ENCODE data around the gene SP8. TPM values are rescaled to one million over a fixed set of nuclear protein-coding genes. Genes with fewer than 3 reads are reported as not detected.

SP8 gene
- total RNA-seq, 1 experiment from 2014 or later = 0.76 TPM

DNA sequence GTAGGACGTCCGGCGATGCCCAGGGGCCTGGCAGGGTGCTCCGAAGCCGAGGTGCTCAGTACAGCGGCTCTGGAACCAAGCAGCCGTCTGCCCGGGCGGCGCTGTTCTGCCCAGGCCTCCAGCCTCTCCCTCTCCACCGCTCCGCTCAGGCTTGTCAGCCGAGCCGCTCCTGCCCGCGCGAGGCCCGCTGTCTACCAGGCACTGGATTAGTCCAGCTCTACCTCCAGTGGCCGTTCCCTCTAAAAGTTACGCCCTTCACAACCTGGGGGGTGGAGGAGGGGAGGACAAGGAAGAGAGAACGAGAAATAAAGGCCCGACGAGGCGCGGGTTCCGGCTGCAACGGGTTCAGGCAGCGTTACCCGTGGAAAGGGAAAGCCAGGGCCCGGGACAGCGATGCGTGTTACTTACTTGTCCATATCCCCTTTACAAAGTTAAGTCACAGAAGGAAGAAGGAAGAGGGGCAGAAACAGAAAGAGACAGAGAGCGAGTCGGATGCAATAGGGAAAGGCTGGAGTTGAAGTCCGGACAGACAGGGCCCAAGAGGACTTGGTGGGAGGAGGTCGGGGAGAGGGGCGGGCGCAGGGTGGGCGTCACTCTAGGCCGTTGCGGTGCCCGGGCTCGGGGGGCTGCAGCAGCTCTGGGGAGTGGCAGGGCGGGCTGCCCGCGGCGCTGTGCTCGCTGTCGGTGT is 2.8 kb downstream of the SP8 start:
- no peak for ATAC-seq

More for the DNA sequence above, 2.8 kb downstream of the SP8 start:
- DNase-seq (ENCODE audit: low read depth, low spot score) = no peak
- H3K4me3 ChIP-seq (replicated peaks in 1 of 2; ENCODE audit: low read depth in 1 of 2, low read length in 2 of 2) = no peak overlapping the region
- H3K79me2 ChIP-seq (ENCODE audit: insufficient read depth, low read length) = no peaks in the 10 kb centered on the region
- no peak overlapping the region for H3K4me2 ChIP-seq (ENCODE audit: low read length)
- POLR2A ChIA-PET = no interaction called here
- H4K20me1 ChIP-seq (ENCODE audit: insufficient read depth) = no peaks in the 10 kb centered on the region
- no peaks in the 10 kb centered on the region for H3K27me3 ChIP-seq (ENCODE audit: insufficient read depth, low read length)
- H3K9me2 ChIP-seq (ENCODE audit: insufficient read depth) = no peaks in the 10 kb centered on the region
- RAD21 ChIA-PET (ENCODE audit: low non-redundant PET in 1 of 2, low total read pairs in 2 of 2, uncharacterized antibody in 2 of 2, unreplicated experiment in 2 of 2) = no interaction called here
- no peak overlapping the region for H3K27ac ChIP-seq (ENCODE audit: low read depth, low read length)
- TF ChIP-seq EZH2 (IDR thresholded peaks at IDR 0.05) (no peak), ELF1 (IDR thresholded peaks at IDR 0.05; ENCODE audit: borderline replicate concordance, low read depth) (no peak), ZFX (IDR thresholded peaks at IDR 0.05) (no peak), ZBTB33 (IDR thresholded peaks at IDR 0.05; ENCODE audit: extremely low read depth, insufficient replicate concordance, low read length) (no peak), YY1 (IDR thresholded peaks at IDR 0.05; ENCODE audit: extremely low read depth, insufficient replicate concordance, low read depth, low read length) (no peak), SP1 (IDR thresholded peaks at IDR 0.05; ENCODE audit: low read depth) (no peak), POLR2AphosphoS5 (IDR thresholded peaks at IDR 0.05; ENCODE audit: low read depth, low read length) (no peak), TCF7L2 (IDR thresholded peaks at IDR 0.05; ENCODE audit: borderline replicate concordance, extremely low read depth, insufficient read depth, insufficient read length) (no peak), SRF (IDR thresholded peaks at IDR 0.05; ENCODE audit: low read depth) (no peak), FOSL1 (IDR thresholded peaks at IDR 0.05; ENCODE audit: low read depth) (no peak), EZH2phosphoT487 (IDR thresholded peaks at IDR 0.05; ENCODE audit: borderline replicate concordance) (no peak), ATF3 (IDR thresholded peaks at IDR 0.05) (no peak), RAD21 (IDR thresholded peaks at IDR 0.05; ENCODE audit: low read depth) (no peak), POLR2A (IDR thresholded peaks at IDR 0.05; ENCODE audit: borderline replicate concordance, extremely low read depth, insufficient read depth, insufficient read length) (no peak), SIN3A (IDR thresholded peaks at IDR 0.05; ENCODE audit: low read depth) (no peak), EGR1 (IDR thresholded peaks at IDR 0.05; ENCODE audit: low read depth) (no peak)
- TF ChIP-seq, protein P1, sequence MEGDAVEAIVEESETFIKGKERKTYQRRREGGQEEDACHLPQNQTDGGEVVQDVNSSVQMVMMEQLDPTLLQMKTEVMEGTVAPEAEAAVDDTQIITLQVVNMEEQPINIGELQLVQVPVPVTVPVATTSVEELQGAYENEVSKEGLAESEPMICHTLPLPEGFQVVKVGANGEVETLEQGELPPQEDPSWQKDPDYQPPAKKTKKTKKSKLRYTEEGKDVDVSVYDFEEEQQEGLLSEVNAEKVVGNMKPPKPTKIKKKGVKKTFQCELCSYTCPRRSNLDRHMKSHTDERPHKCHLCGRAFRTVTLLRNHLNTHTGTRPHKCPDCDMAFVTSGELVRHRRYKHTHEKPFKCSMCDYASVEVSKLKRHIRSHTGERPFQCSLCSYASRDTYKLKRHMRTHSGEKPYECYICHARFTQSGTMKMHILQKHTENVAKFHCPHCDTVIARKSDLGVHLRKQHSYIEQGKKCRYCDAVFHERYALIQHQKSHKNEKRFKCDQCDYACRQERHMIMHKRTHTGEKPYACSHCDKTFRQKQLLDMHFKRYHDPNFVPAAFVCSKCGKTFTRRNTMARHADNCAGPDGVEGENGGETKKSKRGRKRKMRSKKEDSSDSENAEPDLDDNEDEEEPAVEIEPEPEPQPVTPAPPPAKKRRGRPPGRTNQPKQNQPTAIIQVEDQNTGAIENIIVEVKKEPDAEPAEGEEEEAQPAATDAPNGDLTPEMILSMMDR (IDR thresholded peaks at IDR 0.05 in 2 of 3, conservative IDR thresholded peaks at IDR 0.05 in 1 of 3; ENCODE audit: borderline replicate concordance in 1 of 3, insufficient read depth in 1 of 3, low read depth in 2 of 3, low read length in 2 of 3) = no peak
- TF ChIP-seq, protein P2, sequence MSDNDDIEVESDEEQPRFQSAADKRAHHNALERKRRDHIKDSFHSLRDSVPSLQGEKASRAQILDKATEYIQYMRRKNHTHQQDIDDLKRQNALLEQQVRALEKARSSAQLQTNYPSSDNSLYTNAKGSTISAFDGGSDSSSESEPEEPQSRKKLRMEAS (IDR thresholded peaks at IDR 0.05) = no peak
- no peak overlapping the region for H3K9ac ChIP-seq (ENCODE audit: low read length)
- peaks cover 2 to 12% of the 10 kb centered on the region in 2 experiments; a peak in 1 of 4 replicates for H3K4me1 ChIP-seq (ENCODE audit: control insufficient read depth in 1 of 2, insufficient read depth in 2 of 2, low read length in 2 of 2)
- no peaks in the 10 kb centered on the region for H3K9me3 ChIP-seq (ENCODE audit: control insufficient read depth in 1 of 2, insufficient read depth in 1 of 2, low read depth in 1 of 2, low read length in 2 of 2)
- H2AFZ ChIP-seq (ENCODE audit: low read depth, low read length, poor library complexity, severe bottlenecking) = no peak overlapping the region
- BruUV-seq (replicated peaks) = no TSS peak
- CTCF ChIA-PET = no interaction called here
- H3K36me3 ChIP-seq (ENCODE audit: control insufficient read depth in 1 of 2, insufficient read depth in 2 of 2, low read length in 2 of 2) = no peaks in the 10 kb centered on the region
- intact Hi-C loops (cut with micrococcal nuclease) = loop anchor here (5.0 kb wide), 2 partner anchors 783 to 983 kb away; no protein-coding TSS in a partner anchor

Data from HCT116 (cell line).